GM21360 (cell line): Measurements from ENCODE around the gene PDE4C.

Source experiments
- ATAC-seq: cut with Tn5 transposase; IDR thresholded peaks from one replicate; pipeline ENCODE4 v1.9.1; 2021; ENCODE audit warnings: mild to moderate bottlenecking, moderate library complexity; ENCODE audit not compliant: unreplicated experiment

The PDE4C gene

DNA sequence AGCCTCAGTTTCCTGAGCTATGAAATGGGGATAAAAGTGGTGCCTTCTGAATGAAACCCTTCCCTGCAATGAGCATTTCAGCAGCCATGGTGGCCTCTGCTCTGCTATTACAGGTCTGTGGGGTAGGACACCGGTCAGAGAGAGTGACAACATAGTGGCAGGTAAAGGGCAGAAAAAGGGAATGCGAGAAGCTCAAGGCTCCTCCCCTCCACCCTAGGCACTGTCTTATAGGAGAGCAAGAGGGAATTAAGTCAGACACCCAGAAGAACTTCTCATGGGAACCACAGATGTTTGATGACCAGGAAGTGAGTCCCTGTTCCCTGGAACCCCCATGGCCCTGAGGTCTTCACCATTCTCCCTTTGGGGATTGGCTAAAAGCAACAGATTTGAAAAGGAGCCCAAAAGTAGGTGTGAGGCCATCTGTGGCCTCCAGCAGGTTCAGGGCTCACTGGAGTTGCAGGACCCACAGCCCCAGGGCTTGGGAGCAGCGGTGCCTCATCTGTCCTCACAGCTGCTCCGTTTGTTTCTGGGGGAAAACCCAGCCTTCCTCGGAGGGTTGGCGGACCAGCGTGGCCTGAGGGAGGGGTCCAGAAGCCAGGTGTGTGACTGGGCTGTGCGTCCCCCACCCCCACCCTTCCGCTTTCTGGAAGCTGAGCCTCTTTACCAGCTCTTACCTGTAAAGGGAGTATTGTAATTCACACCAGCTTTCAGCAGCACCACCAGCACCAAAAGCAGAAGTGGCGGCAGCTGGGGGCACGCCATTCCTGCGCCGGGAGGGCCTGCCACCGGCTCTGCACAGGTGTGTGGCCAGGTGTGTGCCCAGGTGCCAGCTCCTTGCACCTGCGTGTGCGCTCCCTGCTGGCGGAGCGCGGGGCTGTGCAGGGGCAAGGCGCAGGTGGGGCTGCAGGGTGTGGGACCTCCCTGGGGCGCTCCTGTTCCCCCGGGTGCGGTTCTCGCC lies 28.6 kb upstream of the PDE4C start:
- ATAC-seq: no peak

DNA sequence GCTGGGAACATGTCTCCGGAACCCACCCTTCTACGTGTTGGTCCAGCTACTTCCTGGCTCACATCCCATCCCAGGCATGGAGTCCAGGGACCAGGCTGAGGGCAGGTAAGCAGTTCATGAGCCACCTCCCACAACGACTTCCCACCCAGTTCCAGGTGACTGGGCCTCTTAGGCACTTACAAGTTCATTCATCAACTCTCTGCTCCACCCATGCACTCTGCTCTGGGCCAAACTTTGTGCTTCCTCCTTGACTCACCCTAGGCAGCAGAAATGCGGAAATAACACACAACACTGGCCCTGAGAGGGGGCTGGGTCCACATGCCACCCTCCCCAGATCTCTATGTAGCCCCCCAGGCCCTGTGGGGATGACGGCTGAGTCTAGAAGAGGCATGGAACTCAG lies 27.5 kb upstream of the PDE4C start:
- ATAC-seq: no peak

DNA sequence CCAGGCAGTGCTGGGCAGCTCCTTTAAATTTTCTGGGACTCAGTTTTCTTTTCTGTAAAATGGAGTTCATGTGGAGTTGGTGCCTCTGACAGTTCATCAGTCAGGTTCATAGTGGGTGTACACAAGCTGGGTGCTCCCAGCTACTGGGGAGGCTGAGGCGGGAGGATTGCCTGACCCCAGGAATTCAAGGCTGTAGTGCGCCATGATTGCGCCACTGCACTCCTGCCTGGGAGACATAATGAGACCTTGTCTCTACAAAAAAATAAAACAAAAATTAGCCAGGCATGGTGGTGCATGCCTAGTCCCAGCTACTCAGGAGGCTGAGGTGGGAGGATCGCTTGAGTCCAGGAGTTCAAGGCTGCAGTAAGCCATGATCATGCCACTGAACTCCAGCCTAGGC lies 26.9 kb upstream of the PDE4C start:
- ATAC-seq: no peak

DNA sequence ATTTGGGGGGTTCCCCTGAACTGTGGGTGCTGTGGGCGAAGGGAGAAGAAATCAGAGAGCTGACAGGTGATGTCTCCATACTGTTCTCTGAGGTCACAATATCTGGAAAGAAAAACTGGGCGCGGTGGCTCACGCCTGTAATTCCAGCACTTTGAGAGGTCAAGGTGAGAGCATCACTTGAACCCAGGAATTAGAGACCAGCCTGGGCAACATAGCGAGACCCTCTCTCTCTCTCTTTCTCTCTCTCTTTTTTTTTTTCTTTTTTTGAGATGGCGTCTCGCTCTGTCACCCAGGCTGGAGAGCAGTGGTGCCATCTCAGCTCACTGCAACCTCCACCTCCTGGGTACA lies 26.1 kb upstream of the PDE4C start:
- ATAC-seq: no peak

- no peak for ATAC-seq
These were observed 25.5 kb upstream of the PDE4C start for GRCh38 chr19:18251587-18252369.

GRCh38 chr19:18249834-18250233 lies 23.6 kb upstream of the PDE4C start:
- no peak for ATAC-seq

GRCh38 chr19:18245297-18245696 lies 19.1 kb upstream of the PDE4C start:
- ATAC-seq: no peak

DNA sequence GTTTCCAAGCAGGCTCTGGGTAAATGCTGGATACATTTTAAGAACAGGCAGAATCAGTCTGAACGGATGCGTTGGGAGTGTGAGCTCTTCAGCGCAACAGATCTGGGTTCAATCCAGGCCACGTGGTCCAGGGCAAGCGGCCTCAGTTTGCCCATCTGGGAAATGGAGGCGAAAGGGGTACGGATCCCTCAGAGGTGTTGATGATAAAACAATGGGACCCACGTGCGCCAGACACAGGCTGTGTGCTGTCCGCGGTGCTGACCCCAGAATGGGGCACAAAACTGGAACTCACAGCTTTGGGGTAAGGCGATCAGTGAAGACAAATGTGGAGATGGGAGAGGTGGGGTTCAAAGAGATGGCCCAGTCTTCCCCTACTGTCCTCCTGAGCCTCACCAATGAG lies 13.1 kb upstream of the PDE4C start:
- ATAC-seq: no peak

- no peak for ATAC-seq
These were observed 8.0 kb upstream of the PDE4C start for GRCh38 chr19:18234194-18234593.

- ATAC-seq: no peak
These were observed 7.1 kb upstream of the PDE4C start for GRCh38 chr19:18233224-18233825.

DNA sequence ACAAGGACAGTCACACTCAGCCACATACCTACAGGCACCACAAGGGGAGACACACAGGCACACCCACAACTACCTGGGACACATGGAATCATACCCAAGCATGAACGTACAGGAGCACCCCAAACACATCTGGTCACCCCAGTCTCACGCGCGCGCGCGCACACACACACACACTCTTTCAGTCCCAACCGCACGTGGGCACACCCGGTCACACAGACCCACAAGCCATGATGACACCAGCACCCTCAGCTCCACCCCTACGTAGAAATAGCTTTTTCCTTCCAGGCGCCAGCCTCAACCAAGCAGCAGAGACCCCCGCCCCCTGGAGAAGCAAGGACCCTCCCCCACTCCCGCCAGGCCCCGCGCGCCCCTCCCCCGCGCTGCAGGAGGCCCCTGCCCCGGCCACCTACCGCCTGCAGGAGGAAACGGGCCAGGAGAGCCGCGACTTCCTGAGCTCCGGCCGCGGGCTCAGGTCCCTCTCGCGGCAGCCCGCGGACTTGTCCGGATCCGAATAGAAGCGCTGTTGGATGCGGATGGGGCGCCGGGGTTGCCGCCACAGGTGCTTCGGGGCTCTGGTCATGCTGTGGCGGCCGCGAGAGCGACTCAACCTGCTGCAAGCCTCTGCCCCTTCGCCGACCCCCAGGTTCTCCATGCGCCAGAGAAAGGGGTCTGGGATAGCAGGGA lies 6.4 kb upstream of the PDE4C start:
- no peak for ATAC-seq

- no peak for ATAC-seq
These were observed 5.5 kb upstream of the PDE4C start for GRCh38 chr19:18231775-18232174.

GRCh38 chr19:18230941-18231734 lies 4.9 kb upstream of the PDE4C start:
- no peak for ATAC-seq

- ATAC-seq: no peak
These were observed 3.7 kb upstream of the PDE4C start for GRCh38 chr19:18229915-18230314.

DNA sequence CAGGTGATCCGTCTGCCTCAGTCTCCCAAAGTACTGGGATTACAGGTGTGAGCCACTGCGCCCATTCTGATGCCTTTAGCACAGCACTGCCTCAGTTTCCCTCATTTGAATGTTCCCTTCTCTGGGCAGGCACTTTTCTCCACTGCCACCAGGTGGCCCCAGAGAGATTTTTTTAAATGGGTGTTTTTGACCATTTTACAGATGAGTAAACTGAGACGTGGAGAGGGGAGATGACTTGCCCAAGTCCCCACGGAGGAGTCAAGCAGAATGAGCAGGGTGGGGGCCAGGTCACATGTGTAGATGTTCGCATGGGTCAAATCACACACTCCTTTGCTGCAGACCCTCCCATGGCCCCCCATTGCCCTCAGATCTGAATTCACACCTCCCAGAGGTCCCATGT lies 3.2 kb upstream of the PDE4C start:
- no peak for ATAC-seq

DNA sequence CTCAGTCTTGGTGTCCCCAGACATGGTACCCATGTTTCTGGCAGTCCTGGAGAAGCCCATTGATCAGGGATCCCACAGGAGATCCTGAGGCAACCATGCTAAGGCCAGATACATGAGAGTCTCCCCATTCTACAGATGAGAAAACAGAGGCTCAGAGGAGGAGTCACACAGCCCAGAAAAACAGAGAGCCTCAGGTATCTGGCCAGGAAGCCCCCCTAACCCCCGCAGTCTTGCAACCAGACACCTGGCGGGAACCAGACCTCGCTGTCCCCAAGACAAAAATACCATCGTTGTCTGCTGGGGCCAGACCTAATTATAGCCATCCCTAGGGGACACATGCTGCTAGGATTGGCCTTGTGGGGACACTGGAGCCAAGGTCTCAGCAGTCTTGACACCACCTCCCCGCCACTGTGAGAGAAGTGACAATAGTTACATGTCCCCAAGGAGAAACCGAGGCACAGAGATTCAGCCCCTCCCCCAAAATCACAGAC lies 1.6 kb upstream of the PDE4C start:
- ATAC-seq: no peak

GRCh38 chr19:18226956-18227780 lies 930 bp upstream of the PDE4C start:
- ATAC-seq: no peak

DNA sequence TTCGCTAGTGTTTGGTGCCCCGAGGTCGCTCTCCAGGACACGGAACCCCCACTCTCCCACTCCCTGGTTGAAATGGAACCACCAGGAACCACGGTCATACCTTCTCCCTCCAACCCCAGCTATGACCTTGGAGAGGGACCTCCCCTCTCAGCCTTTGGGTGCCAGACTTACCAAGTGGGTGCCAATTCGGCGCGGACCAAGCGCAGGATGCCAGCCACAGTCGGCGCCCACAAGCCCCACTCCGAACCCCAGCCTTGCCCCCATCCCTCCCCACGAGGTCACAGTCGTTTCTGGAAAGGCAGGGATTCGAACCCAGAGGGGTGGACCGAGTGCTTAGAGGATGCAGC lies 910 bp downstream of the PDE4C start:
- ATAC-seq: no peak
